Hematopoietic multipotent progenitor cell treated with erythropoietin and hydrocortisone succinate and interleukin-3 and kit ligand, for 6 days (in vitro differentiated cells): Measurements from ENCODE around the gene SUCLG1.
A peak's percentile ranks its signal among the peaks of the same experiment; 100 is the strongest.
"Not testable (repeated sequence)": the region's sequence is repeated elsewhere in the genome, so short reads cannot be mapped to it uniquely, and the experiment has no call there.

Experiments used
- DNase-seq: peaks from one replicate; pipeline ENCODE4 v3.0.0-alpha.2; 2015

SUCLG1 gene

DNA sequence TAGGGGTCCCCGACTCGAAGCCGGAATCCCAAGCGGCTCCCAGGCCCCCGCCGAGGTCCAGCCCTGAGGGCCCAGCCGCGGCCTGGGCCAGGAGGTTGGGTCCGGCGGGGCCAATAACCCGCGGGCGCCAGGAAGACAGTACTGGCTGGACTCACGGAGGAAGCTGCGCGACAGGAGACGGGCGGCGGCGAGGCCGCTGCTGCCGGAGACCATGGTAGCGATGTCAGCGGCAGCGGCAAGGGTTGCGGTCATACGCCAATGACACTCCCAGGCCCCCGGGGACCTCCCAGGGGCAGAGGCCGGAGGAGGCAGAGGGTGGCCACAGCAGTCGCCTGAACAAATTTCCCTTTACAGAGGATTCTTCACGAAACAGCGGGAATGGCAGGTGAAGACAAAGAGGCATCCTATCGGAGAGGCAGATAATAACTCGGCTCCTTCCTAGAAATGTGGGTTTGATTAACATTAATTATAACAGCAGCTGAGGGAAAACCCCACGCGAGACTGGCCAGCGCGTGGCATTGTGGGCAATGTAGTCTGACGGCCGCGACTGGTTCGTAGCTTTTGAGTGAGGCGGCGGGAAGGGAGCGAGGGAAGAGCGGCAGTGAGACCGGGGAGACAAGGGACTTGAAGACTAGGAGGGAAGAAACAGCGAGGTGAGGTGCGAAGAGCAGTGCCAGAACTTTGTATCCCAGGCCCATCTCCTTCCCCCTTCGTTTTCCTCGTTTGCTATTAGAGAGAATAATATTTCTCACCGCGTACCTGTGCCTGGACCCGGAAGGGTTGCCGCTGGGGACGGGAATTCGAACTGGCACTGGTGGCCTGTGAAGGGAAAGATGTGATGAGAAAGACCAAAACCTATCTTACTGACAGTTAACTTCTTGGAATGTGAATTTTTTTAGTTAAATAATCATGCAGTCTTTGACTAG, at the start of gene SUCLG1:
TSS of gene SUCLG1 (minus strand) at position 263 of the 926 bp plus-strand sequence. CDS start at position 252, 11 bp downstream.
- DNase-seq, result peak; percentile 93

GRCh38 chr2:84498150-84498799, 39.2 kb upstream of the SUCLG1 start:
- DNase-seq, result no peak

DNA sequence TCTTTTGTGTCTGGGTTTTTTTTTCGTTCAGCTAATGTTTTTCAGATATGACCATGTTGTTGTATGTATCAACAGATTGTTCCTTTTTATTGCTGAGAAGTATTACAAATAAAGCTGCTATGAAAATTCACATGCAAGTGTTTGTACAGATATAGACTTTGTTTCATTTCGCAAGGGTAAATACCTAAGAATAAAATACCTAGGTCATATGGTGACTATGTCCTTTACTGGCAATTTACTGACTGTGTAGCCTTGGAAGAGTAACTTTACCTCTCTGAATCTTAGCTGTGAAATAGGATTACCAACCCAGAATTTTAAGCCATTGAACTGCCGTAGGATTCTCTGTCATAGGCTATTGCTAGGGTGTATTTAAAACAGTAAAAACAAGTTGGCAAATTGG, 38.2 kb upstream of the SUCLG1 start:
- DNase-seq, result no peak

DNA sequence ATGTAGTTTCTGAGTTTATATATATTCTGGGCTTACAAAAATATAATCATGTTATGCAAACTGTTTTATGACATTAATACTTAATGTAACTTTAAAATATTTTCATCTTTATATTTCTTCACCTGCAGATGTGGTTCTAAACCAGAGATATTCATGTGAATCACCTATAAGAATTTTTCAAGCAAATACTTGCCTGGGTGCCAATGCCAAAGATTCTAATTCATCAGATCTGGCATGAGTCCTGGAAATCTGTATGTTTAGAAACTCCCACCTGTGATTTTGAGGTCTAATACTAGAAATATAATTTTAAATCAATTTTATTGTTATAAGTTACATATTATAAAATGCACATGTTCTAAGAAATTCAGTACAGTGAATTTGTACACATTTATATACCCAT, 37.3 kb upstream of the SUCLG1 start:
- DNase-seq, result no peak

GRCh38 chr2:84495539-84496146, 36.6 kb upstream of the SUCLG1 start:
- peak; percentile 80 for DNase-seq

DNA sequence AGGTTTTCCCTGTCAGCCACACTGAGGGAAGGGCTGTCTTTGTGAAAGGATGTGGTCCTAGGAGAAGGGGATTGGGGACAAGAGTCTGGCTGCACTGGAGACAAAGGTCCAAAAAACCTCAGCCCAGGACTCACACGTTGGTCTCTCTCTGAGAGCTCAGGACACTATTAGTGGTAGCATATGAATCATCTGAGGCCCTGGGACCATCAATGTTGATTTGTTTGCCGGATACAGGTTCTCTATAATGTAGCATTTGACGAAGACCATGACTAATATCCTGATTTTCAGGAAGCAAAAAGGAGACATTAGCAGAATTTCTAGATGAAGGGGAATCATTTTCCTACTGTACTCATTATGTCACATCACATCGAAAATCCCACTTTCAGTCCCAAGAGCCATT, 35.0 kb upstream of the SUCLG1 start:
- DNase-seq, result no peak

DNA sequence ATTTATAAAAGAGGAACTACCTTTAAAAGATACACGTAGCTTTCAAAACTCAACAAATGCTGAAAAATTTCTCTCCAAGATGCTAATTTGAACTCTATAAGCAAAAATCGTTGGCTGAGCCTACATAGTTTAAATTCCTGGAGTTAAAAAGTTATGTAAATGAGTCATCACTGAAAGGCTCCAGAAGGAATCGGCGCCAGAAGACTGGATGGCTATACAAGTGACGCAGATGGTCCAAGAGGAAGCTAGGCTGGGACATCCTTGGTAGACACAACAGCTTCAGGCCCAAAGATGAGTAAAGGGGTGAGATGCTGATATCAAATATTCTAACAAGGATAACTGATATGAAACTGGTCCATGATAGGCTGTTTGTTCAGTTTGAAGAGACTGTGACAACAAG, 34.4 kb upstream of the SUCLG1 start:
- DNase-seq, result no peak

GRCh38 chr2:84492571-84492970, 33.5 kb upstream of the SUCLG1 start:
- DNase-seq, result peak; percentile 5

DNA sequence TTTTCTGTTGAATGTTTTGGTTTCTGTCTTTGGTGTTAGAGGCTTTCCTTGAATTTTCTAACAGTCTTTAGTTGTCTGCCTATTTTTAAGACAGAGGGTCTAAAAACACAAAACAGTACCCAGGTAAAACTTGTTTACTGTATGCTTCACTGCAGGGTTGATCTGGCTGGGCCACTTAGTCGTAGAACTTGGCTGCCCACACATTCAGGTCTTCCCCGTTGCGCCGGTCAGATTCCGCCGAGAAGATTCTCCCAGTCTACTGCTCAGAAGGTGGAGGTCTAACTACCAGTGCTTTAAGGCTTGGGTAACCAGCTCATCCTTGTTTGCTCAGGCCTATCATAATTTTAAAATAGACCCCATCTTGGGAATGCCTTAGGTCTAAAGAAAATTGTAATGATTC, 32.7 kb upstream of the SUCLG1 start:
- no peak for DNase-seq

- no peak for DNase-seq
These were observed 32.2 kb upstream of the SUCLG1 start for GRCh38 chr2:84491256-84491655.

- no peak for DNase-seq
These were observed 28.4 kb upstream of the SUCLG1 start for GRCh38 chr2:84487298-84487996.

- no peak for DNase-seq
These were observed 27.5 kb upstream of the SUCLG1 start for GRCh38 chr2:84486441-84487115.

DNA sequence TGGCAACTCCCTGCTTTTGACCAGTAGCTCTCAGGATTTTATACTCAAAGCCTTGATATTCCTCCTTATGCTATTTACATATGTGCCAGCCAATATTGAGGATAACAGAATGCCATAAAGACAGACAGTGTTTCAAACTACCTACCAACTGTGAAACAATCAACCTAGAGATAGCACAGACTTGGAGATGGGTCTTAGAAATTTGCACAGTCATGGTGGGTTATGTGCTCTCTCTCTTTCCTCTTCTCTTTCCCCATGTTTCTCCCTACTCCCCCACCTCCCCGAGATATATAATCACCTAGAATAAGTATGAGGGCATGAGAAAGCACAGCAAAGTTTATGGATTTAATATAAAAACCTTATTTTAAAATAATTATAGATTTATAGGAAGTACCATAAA, 24.2 kb upstream of the SUCLG1 start:
- DNase-seq, result no peak

DNA sequence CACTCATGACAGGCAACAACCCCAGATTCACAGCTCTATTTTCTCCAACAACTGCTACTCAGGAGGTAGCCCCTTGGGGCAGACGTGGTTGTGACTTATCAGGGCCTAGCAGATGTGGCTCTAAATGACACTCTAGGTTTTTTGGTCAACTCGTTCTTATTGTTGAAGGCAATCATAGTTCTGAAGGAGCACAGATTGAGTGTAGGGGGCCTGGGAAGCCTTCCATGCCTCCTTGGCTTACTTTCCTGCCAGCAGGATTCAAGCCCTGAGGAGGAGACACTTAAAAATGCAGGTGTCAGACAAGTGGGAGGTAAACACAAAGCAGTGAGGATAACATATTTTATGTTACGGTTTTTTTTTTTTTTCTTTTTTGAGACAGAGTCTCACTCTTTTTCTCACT, 23.5 kb upstream of the SUCLG1 start:
- DNase-seq, result peak; percentile 6

- no peak for DNase-seq
These were observed 22.6 kb upstream of the SUCLG1 start for GRCh38 chr2:84481702-84482101.

GRCh38 chr2:84478867-84479266, 19.8 kb upstream of the SUCLG1 start:
- DNase-seq, result no peak

- no peak for DNase-seq
These were observed 18.8 kb upstream of the SUCLG1 start for GRCh38 chr2:84477886-84478285.

DNA sequence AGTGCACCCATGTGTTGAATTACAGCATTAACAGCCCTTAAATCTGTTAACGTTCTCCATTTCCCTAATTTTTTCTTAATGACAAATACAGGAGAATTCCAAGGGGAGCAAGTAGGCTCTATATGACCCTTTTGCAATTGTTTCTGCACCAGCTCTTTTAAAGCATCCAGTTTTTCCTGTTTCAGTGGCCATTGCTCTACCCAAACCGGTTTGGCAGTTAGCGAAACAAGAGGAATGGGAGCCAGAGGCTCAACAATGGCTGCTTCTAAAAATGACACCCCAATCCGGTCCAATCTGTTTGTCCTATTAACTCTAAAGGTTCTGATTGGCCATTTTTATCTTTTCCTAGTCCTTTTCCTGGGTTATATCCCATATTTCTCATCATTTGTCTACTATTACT, 15.1 kb upstream of the SUCLG1 start:
- DNase-seq, result no peak

GRCh38 chr2:84472856-84473565, 13.9 kb upstream of the SUCLG1 start:
- no peak for DNase-seq

GRCh38 chr2:84472423-84472822, 13.3 kb upstream of the SUCLG1 start:
- not testable (repeated sequence) for DNase-seq

GRCh38 chr2:84467389-84467788, 8.3 kb upstream of the SUCLG1 start:
- DNase-seq, result no peak

DNA sequence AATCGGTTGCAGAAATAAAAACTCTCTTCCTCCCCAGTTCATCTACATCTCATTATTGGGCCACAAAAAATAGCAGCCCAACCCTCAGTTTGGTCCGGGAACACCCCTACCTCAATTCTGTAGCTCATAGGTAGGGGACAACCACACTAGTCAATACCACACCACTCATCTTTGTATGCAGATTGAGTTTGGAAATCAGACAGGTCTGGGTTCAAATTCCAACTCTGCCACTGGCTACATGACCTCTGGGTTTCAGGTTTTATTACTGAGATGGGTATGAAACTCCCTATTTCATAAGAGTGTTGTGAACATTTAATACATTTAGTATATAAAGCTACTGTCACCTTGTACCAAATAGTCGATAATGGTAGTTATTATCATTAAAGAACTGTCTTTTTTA, 2.2 kb upstream of the SUCLG1 start:
- no peak for DNase-seq
